HepG2 (cell line): ENCODE measurements around the gene RNASE7. TPM values are rescaled to one million over a fixed set of nuclear protein-coding genes. Genes with fewer than 3 reads are reported as not detected.

Experiments used
- ATAC-seq: fragments of 200-7000 bp; cut with Tn5 transposase; 3 replicates; pipeline ENCODE4 v1.9.1; 2020; ENCODE audit warnings: mild to moderate bottlenecking, moderate library complexity
- BruUV-seq: library from RNA; stranded (reverse); fragments of 400-500 nt; replicated peaks from 2 replicates; lab custom pipeline; 2021; lab: Mats Ljungman, UMichigan
- CTCF ChIA-PET: fragments of 300-600 bp; formaldehyde crosslinking; extraction: SDS; loops from one replicate; lab custom pipeline; 2021; ENCODE audit warnings: low total read pairs, inconsistent platforms, low intra/inter-chr PET ratio; lab: Yijun Ruan, JAX
- POLR2A ChIA-PET: fragments of 350-600 bp; sonication (Branson Sonifier 250); formaldehyde crosslinking; loops from one replicate; lab custom pipeline; 2020; ENCODE audit warnings: antibody characterized with exemption, inconsistent platforms; lab: Yijun Ruan, JAX
- DNase-seq: peaks from one replicate; pipeline ENCODE4 v3.0.0-alpha.2; 2015; ENCODE audit warnings: low spot score
- FAIRE-seq: peaks from 3 replicates; lab custom pipeline; 2011; peaks lifted over from hg19 to GRCh38; lab: Jason Lieb, UNC
- H2AFZ ChIP-seq: one replicate; pipeline ENCODE4 v1.6.1; 2011; ENCODE audit warnings: low read length, inconsistent platforms
- H3K27ac ChIP-seq: fragments of 300-600 bp; 3 replicates; pipeline ENCODE4 v1.8.0; 2011; ENCODE audit warnings: mixed run types, mild to moderate bottlenecking, mixed read lengths, low read length, inconsistent platforms; ENCODE audit not compliant: insufficient read depth; ENCODE audit errors: extremely low read length
- H3K27me3 ChIP-seq, 2 experiments: fragments of 200-600 bp in 1 of 2; 2 replicates in 1 of 2; 3 replicates in 1 of 2; pipeline versions ENCODE4 v1.6.0 to v1.8.0; 2011; ENCODE audit warnings: low read length in 2 of 2, mild to moderate bottlenecking in 2 of 2, moderate library complexity in 2 of 2, inconsistent platforms in 1 of 2; ENCODE audit not compliant: insufficient read depth in 2 of 2, control insufficient read depth in 1 of 2
- H3K36me3 ChIP-seq, 2 experiments: fragments of 200-600 bp in 1 of 2; replicated peaks in 1 of 2; 2 replicates in 1 of 2; 3 replicates in 1 of 2; pipeline versions ENCODE4 v1.5.1 to v1.8.0; 2011; ENCODE audit warnings: low read length in 2 of 2, inconsistent platforms in 1 of 2; ENCODE audit not compliant: insufficient read depth in 2 of 2, control insufficient read depth in 1 of 2
- H3K4me1 ChIP-seq: 2 replicates; pipeline ENCODE4 v1.5.1; 2012; ENCODE audit warnings: low read length, inconsistent platforms; ENCODE audit not compliant: insufficient read depth
- H3K4me2 ChIP-seq: 2 replicates; pipeline ENCODE4 v1.6.0; 2011; ENCODE audit warnings: low read depth, low read length, inconsistent platforms
- H3K4me3 ChIP-seq, 3 experiments: fragments of 200-600 bp in 1 of 3; sonication (generic), shearing (Covaris generic) in 1 of 3; replicated peaks in 1 of 3; 2 replicates each; pipeline ENCODE4 v1.5.1; 2011 to 2016; ENCODE audit warnings: low read length in 3 of 3, inconsistent platforms in 2 of 3, low read depth in 2 of 3, mild to moderate bottlenecking in 2 of 3, control low read depth in 1 of 3, mixed read lengths in 1 of 3; ENCODE audit not compliant: insufficient read depth in 1 of 3
- H3K79me2 ChIP-seq: one replicate; pipeline ENCODE4 v1.6.1; 2011; ENCODE audit warnings: low read length, inconsistent platforms; ENCODE audit not compliant: insufficient read depth
- H3K9ac ChIP-seq: 2 replicates; pipeline ENCODE4 v1.6.0; 2011; ENCODE audit warnings: mild to moderate bottlenecking, low read depth, low read length, inconsistent platforms; ENCODE audit not compliant: insufficient read depth
- H3K9me3 ChIP-seq: 2 replicates; pipeline ENCODE4 v1.5.1; 2012; ENCODE audit warnings: mild to moderate bottlenecking, low read length
- H4K20me1 ChIP-seq: 2 replicates; pipeline ENCODE4 v1.6.0; 2011; ENCODE audit warnings: inconsistent platforms, mild to moderate bottlenecking, low read length, moderate library complexity; ENCODE audit not compliant: insufficient read depth
- AGO2 ChIP-seq: fragments of 200-400 bp; formaldehyde crosslinking; optimal IDR thresholded peaks from 2 replicates; pipeline ENCODE3; 2017; ENCODE audit warnings: mild to moderate bottlenecking, low read depth, low read length, moderate library complexity
- CCDC6 ChIP-seq: sonication (generic); formaldehyde crosslinking; IDR thresholded peaks from 2 replicates; pipeline ENCODE4 v1.8.1; 2022; ENCODE audit warnings: mild to moderate bottlenecking, missing genetic modification reagents, moderate library complexity
- CHD4 ChIP-seq: fragments of 200-600 bp; sonication (generic); IDR thresholded peaks from 2 replicates; pipeline ENCODE4 v1.7.0; 2017; ENCODE audit warnings: mild to moderate bottlenecking, low read length, borderline replicate concordance
- DPF2 ChIP-seq: sonication (generic); formaldehyde crosslinking; IDR thresholded peaks from 2 replicates; pipeline ENCODE4 v1.4.0; 2020; ENCODE audit warnings: mild to moderate bottlenecking, low read depth, missing genetic modification reagents, borderline replicate concordance
- HIC2 ChIP-seq: sonication (generic); formaldehyde crosslinking; IDR thresholded peaks from 2 replicates; pipeline ENCODE4 v1.9.0; 2022; ENCODE audit warnings: low read depth, missing genetic modification reagents
- KLF9 ChIP-seq: IDR thresholded peaks from 2 replicates; pipeline ENCODE4 v1.6.1; 2016; ENCODE audit warnings: low read depth
- MIER2 ChIP-seq: IDR thresholded peaks from 2 replicates; pipeline ENCODE4 v1.6.1; 2016; ENCODE audit warnings: missing biosample characterization, missing genetic modification reagents
- PHF21A ChIP-seq: sonication (generic); formaldehyde crosslinking; IDR thresholded peaks from 2 replicates; pipeline ENCODE4 v1.5.0; 2020; ENCODE audit warnings: mild to moderate bottlenecking, missing genetic modification reagents
- TBX3 ChIP-seq: fragments of 450-650 bp; IDR thresholded peaks from 2 replicates; pipeline ENCODE4 v1.6.1; 2017; ENCODE audit warnings: antibody characterized with exemption, mild to moderate bottlenecking, inconsistent platforms, borderline replicate concordance
- TCF7 ChIP-seq: sonication (generic); IDR thresholded peaks from 2 replicates; pipeline ENCODE4 v1.6.1; 2016; ENCODE audit warnings: antibody characterized with exemption, low read depth
- ZMAT3 ChIP-seq: sonication (generic); formaldehyde crosslinking; conservative IDR thresholded peaks from 2 replicates; pipeline ENCODE4 v1.7.0; 2021; ENCODE audit warnings: missing genetic modification reagents
- ZNF281 ChIP-seq: sonication (generic); formaldehyde crosslinking; IDR thresholded peaks from 2 replicates; pipeline ENCODE4 v1.4.0; 2020; ENCODE audit warnings: missing genetic modification reagents, borderline replicate concordance
- ZNF335 ChIP-seq: sonication (generic); formaldehyde crosslinking; IDR thresholded peaks from 2 replicates; pipeline ENCODE4 v1.4.0; 2020; ENCODE audit warnings: missing genetic modification reagents
- ZNF441 ChIP-seq: sonication (generic); formaldehyde crosslinking; IDR thresholded peaks from 2 replicates; pipeline ENCODE4 v1.7.0; 2021; ENCODE audit warnings: missing genetic modification reagents, borderline replicate concordance
- ZNF564 ChIP-seq: sonication (generic); formaldehyde crosslinking; IDR thresholded peaks from 2 replicates; pipeline ENCODE4 v1.8.1; 2023; ENCODE audit warnings: mild to moderate bottlenecking, missing genetic modification reagents
- ZNF816 ChIP-seq: sonication (generic); formaldehyde crosslinking; IDR thresholded peaks from 2 replicates; pipeline ENCODE4 v1.8.0; 2022; ENCODE audit warnings: missing genetic modification reagents, mild to moderate bottlenecking, borderline replicate concordance
- ZNF878 ChIP-seq: sonication (generic); formaldehyde crosslinking; IDR thresholded peaks from 2 replicates; pipeline ENCODE4 v1.8.1; 2023; ENCODE audit warnings: mild to moderate bottlenecking, missing genetic modification reagents, moderate library complexity
- WGBS: methylation state at CpG from one replicate; pipeline ENCODE4 v1.1.6; 2017; ENCODE audit warnings: low lambda C conversion rate; 5-methylcytosine and 5-hydroxymethylcytosine counted together
- in situ Hi-C: cut with HindIII; loops from 2 replicates; pipeline ENCODE4 v1.10.0; 2017; ENCODE audit warnings: low pct_unique_long_range_greater_than_20kb; ENCODE audit not compliant: extremely low pct_ligation_motif_present
- intact Hi-C: fragments of 100-400 bp; cut with micrococcal nuclease; formaldehyde crosslinking; loops from one replicate; pipeline ENCODE4 v1.10.0; 2022; ENCODE audit not compliant: unreplicated experiment
- polyA plus RNA-seq, 8 experiments: library from polyadenylated mRNA; depleted of rRNA in 3 of 8; stranded (reverse) in 7 of 8; unstranded in 1 of 8; fragments of >200 nt; fragmentation: Illumina TruSeq in 4 of 8; extraction: Trizol in 4 of 8; gene quantifications; 2 replicates each; pipeline versions ENCODE4 v1.2.1 to v1.2.3, GENCODE V29; 2011 to 2016; ENCODE audit warnings: low read depth in 4 of 8, missing spikeins in 1 of 8, mixed read lengths in 1 of 8; ENCODE audit not compliant: insufficient read depth in 1 of 8
- total RNA-seq, 5 experiments: library from RNA; depleted of rRNA; stranded (reverse); fragments of >200 nt; fragmentation: Illumina TruSeq; extraction: Trizol; gene quantifications; 2 replicates each; pipeline ENCODE4 v1.2.3, GENCODE V29; 2016; ENCODE audit warnings: low read depth in 1 of 5

RNASE7 gene
- total and polyA plus RNA-seq, 2 of the 13 experiments (the other 11 are each of a cell fraction or from before 2014, with no cell fraction given), result 0.04 TPM; not detected in 1

- TF ChIP-seq ZMAT3 (CRISPR knock-in tag) (0 out of 2 replicates have a peak, but pooled peaks have one; percentile 13), ZNF441 (CRISPR knock-in tag) (0 out of 2 replicates have a peak, but pooled peaks have one; percentile 59)
These were observed 1.3 kb downstream of the RNASE7 start (continued) for GRCh38 chr14:21043387-21043973.

GRCh38 chr14:21043974-21044618, 1.9 kb downstream of the RNASE7 start:
- Histone ChIP-seq H3K4me3 (0 out of 6 replicates have a peak overlapping the region, but pooled peaks of 1 of the 3 experiments have one; percentile 15), H3K27me3 (no peaks in the 10 kb centered on the region), H3K79me2 (no peaks in the 10 kb centered on the region), H3K4me1 (peaks cover 75% of the 10 kb centered on the region), H3K4me2 (peak overlapping the region; percentile 52), H3K9ac (peak overlapping the region; percentile 14; the same call in 1 of the 2 replicates), H3K9me3 (no peaks in the 10 kb centered on the region), H4K20me1 (no peaks in the 10 kb centered on the region), H2AFZ (no peak overlapping the region), H3K36me3 (no peaks in the 10 kb centered on the region), H3K27ac (peak overlapping the region; percentile 83)
- FAIRE-seq (peak; percentile 73), ATAC-seq (peak; percentile 42), DNase-seq (peak; percentile 78)
- POLR2A ChIA-PET, result interaction anchor here (1.2 to 2.3 kb wide), 9 partner anchors 8 to 358 kb away, joined by 3 to 18 read pairs (median 7); partner anchors contain the start of genes ARHGEF40 and NDRG2
- BruUV-seq, result no TSS peak
- CTCF ChIA-PET, result interaction anchor here (0.9 to 2.2 kb wide), 2 partner anchors 29 to 48 kb away, joined by 4 to 8 read pairs; no protein-coding TSS in a partner anchor
- in situ Hi-C loops (loop anchor here (5.0 kb wide), 1 partner anchor 187 kb away; no protein-coding TSS in a partner anchor), intact Hi-C loops (no loop called here)
- WGBS, result 19% methylated on average over 6 of the region's 6 CpGs
- TF ChIP-seq ZNF878 (no peak), CHD4 (peak; percentile 97; the same call in 1 of the 2 replicates), ZNF281 (CRISPR knock-in tag) (peak; percentile 37; the same call in 1 of the 2 replicates), KLF9 (0 out of 2 replicates have a peak, but pooled peaks have one; percentile 15), CCDC6 (CRISPR knock-in tag) (no peak), ZNF335 (CRISPR knock-in tag) (0 out of 2 replicates have a peak, but pooled peaks have one; percentile 54), ZNF816 (CRISPR knock-in tag) (0 out of 2 replicates have a peak, but pooled peaks have one; percentile 49), TBX3 (no peak), HIC2 (CRISPR knock-in tag) (0 out of 2 replicates have a peak, but pooled peaks have one; percentile 36), AGO2 (no peak), ZNF564 (CRISPR knock-in tag) (0 out of 2 replicates have a peak, but pooled peaks have one; percentile 37), MIER2 (CRISPR knock-in tag) (peak; percentile 68; the same call in 1 of the 2 replicates), PHF21A (peak; percentile 43; the same call in 1 of the 2 replicates), DPF2 (CRISPR knock-in tag) (0 out of 2 replicates have a peak, but pooled peaks have one; percentile 19), TCF7 (no peak)
